Measurements from ENCODE around the gene GTF2F2. TPM values are rescaled to one million over a fixed set of nuclear protein-coding genes. Genes with fewer than 3 reads are reported as not detected.
A peak's percentile ranks its signal among the peaks of the same experiment; 100 is the strongest.

The GTF2F2 gene
- total RNA-seq, 6 experiments from 2014 or later = 4.0 to 10.3 (median 6.0) TPM

DNA sequence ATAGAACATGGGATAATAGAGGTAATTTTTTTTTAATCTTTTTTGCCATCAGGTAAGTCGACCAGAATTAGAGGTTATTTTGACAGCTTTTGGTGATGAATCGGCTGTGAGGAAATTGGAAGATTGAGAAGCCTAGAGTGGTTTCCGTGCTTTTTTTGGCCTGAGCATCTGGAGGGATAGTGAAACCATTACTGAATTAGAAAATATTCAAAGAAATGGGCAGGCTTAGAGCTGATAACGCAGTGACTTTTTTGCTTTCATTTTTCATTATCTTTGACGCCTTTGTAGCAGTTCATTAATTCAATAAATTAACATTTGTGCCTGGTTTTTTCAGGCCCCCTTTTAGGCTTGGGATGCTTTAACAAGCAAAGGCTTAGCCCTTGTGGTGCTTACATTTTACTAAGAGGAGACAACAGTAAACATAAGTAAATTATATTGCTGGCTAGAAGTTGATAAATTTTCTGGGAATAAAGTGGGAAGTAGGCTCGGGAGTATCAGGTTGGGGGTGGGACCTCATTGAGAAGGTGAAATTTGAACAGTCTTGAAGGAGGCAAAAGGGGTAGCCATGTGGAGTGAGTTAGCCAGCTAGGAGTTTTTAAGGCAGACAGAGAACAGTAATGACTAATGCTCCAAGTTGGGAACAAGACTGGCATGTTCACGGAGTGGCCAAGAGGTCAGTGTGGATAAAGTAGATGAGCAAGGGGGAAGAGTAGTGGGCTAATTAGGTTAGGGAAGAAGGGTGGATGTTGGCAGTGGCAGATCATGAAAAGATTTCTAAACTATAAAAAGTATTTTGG is 36.5 kb downstream of the GTF2F2 start:
- ATAC-seq (no peak), DNase-seq (no peak)
- 75% methylated on average over 7 of the region's 7 CpGs for WGBS (ENCODE audit: insufficient coverage, low coverage, low lambda C conversion rate, missing lambda C conversion rate)
- H3K27me3 ChIP-seq = no peaks in the 10 kb centered on the region
- intact Hi-C loops (cut with DNase I) = no loop called here
- H3K4me3 ChIP-seq = no peak overlapping the region
- H3K4me1 ChIP-seq = no peaks in the 10 kb centered on the region
- TF ChIP-seq POLR2A (IDR thresholded peaks at IDR 0.05) = no peak
- TF ChIP-seq, protein P1, sequence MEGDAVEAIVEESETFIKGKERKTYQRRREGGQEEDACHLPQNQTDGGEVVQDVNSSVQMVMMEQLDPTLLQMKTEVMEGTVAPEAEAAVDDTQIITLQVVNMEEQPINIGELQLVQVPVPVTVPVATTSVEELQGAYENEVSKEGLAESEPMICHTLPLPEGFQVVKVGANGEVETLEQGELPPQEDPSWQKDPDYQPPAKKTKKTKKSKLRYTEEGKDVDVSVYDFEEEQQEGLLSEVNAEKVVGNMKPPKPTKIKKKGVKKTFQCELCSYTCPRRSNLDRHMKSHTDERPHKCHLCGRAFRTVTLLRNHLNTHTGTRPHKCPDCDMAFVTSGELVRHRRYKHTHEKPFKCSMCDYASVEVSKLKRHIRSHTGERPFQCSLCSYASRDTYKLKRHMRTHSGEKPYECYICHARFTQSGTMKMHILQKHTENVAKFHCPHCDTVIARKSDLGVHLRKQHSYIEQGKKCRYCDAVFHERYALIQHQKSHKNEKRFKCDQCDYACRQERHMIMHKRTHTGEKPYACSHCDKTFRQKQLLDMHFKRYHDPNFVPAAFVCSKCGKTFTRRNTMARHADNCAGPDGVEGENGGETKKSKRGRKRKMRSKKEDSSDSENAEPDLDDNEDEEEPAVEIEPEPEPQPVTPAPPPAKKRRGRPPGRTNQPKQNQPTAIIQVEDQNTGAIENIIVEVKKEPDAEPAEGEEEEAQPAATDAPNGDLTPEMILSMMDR (IDR thresholded peaks at IDR 0.05) = no peak
- H3K27ac ChIP-seq = no peak overlapping the region
- no peaks in the 10 kb centered on the region for H3K9me3 ChIP-seq
- H3K36me3 ChIP-seq = no peaks in the 10 kb centered on the region

DNA sequence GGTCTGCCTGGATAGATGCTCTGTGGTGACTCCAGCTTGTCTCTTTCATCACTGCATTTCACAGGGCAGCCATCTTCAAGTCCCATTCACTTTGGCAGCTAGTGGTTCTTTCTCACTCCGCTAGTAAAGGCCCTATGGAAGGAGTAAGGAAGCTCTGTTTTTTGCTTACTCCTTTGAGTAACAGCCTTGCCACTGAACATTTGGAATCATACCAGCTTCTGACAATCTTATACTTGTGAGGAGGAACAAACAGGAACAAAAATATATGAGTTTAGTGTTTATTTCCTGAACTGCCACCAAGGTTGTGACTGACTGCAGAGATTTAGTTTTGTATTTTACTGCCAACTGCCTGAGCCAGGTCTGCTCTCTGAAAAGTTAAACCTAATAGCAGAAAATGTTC is 41.9 kb downstream of the GTF2F2 start:
- TF ChIP-seq POLR2A (IDR thresholded peaks at IDR 0.05) = no peak
- TF ChIP-seq, protein P1 (IDR thresholded peaks at IDR 0.05) = no peak
- DNase-seq (no peak), ATAC-seq (peak in 1 of 4 donors; percentile 25)
- Histone ChIP-seq H3K27me3 (no peaks in the 10 kb centered on the region), H3K27ac (no peak overlapping the region), H3K36me3 (no peaks in the 10 kb centered on the region), H3K9me3 (no peaks in the 10 kb centered on the region), H3K4me3 (no peak overlapping the region), H3K4me1 (no peaks in the 10 kb centered on the region)
- intact Hi-C loops (cut with DNase I) = no loop called here
- no CpG with 5 or more reads among the region's 1 CpG for WGBS (ENCODE audit: insufficient coverage, low coverage, low lambda C conversion rate, missing lambda C conversion rate)

DNA sequence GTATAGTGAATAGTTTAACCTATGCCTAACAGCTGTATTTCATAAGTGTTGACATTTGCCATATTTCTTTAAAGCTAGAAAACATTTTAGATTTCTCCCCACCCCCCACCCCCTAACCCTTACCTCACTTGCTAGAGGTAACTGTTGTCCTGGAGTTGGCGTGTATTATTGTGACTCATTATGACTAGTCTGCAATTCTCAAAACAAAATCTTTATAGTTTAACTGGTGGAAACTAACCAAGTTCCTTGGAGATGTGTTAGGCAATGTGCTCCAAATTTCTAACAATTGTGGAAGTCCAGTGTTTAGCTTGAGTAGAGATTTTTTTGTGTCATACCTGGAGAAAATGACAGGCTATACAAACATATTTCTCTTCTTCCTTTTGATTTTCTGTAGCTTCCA is 42.5 kb downstream of the GTF2F2 start:
- no peaks in the 10 kb centered on the region for H3K27me3 ChIP-seq
- H3K27ac ChIP-seq = no peak overlapping the region
- WGBS (ENCODE audit: insufficient coverage, low coverage, low lambda C conversion rate, missing lambda C conversion rate) = 90% methylated on average over 1 of the region's 1 CpG
- no peaks in the 10 kb centered on the region for H3K36me3 ChIP-seq
- H3K4me1 ChIP-seq = no peaks in the 10 kb centered on the region
- intact Hi-C loops (cut with DNase I) = no loop called here
- ATAC-seq (no peak), DNase-seq (no peak)
- TF ChIP-seq POLR2A (IDR thresholded peaks at IDR 0.05) = no peak
- TF ChIP-seq, protein P1 (IDR thresholded peaks at IDR 0.05) = no peak
- H3K9me3 ChIP-seq = no peaks in the 10 kb centered on the region
- H3K4me3 ChIP-seq = no peak overlapping the region

- TF ChIP-seq POLR2A (IDR thresholded peaks at IDR 0.05) = no peak
- TF ChIP-seq, protein P1 (IDR thresholded peaks at IDR 0.05) = no peak
- 91% methylated on average over 3 of the region's 3 CpGs for WGBS (ENCODE audit: insufficient coverage, low coverage, low lambda C conversion rate, missing lambda C conversion rate)
- no peak overlapping the region for H3K27ac ChIP-seq
- no peaks in the 10 kb centered on the region for H3K9me3 ChIP-seq
- no peaks in the 10 kb centered on the region for H3K27me3 ChIP-seq
- H3K4me1 ChIP-seq = peaks cover 0 to 6% (median 0%) of the 10 kb centered on the region in 4 donors
- DNase-seq (no peak), ATAC-seq (no peak)
- no peak overlapping the region for H3K4me3 ChIP-seq
- intact Hi-C loops (cut with DNase I) = no loop called here
- H3K36me3 ChIP-seq = no peaks in the 10 kb centered on the region
Observed at GRCh38 chr13:45166858-45167257, 46.5 kb downstream of the GTF2F2 start.
